HEK293T (cell line): ENCODE results near the gene STOML3.

Source experiments
- CTCF ChIA-PET: fragments of 350-600 bp; formaldehyde crosslinking; extraction: SDS; loops from one replicate; lab custom pipeline; 2021; ENCODE audit warnings: antibody characterized with exemption, inconsistent platforms; lab: Yijun Ruan, JAX
- POLR2A ChIA-PET: fragments of 350-600 bp; formaldehyde crosslinking; extraction: SDS; loops from one replicate; lab custom pipeline; 2020; ENCODE audit warnings: antibody characterized with exemption, inconsistent platforms; lab: Yijun Ruan, JAX
- DNase-seq: peaks from one replicate; pipeline ENCODE4 v3.0.0; 2012; ENCODE audit warnings: mixed read lengths; ENCODE audit errors: extremely low spot score
- ARNT ChIP-seq: fragments of 450-650 bp; IDR thresholded peaks from 2 replicates; pipeline ENCODE4 v1.6.1; 2017; ENCODE audit warnings: mild to moderate bottlenecking
- BHLHE40 ChIP-seq: fragments of 450-650 bp; IDR thresholded peaks from 2 replicates; pipeline ENCODE4 v1.6.1; 2016; ENCODE audit warnings: mild to moderate bottlenecking, moderate library complexity, borderline replicate concordance
- CTBP1 ChIP-seq: fragments of 450-650 bp; IDR thresholded peaks from 2 replicates; pipeline ENCODE4 v1.6.1; 2016; ENCODE audit warnings: borderline replicate concordance
- ELF4 ChIP-seq: fragments of 450-650 bp; IDR thresholded peaks from 2 replicates; pipeline ENCODE4 v1.6.1; 2017; ENCODE audit warnings: antibody characterized with exemption
- FOXA1 ChIP-seq: fragments of 450-650 bp; IDR thresholded peaks from 2 replicates; pipeline ENCODE4 v1.6.1; 2016; ENCODE audit warnings: mild to moderate bottlenecking
- FOXK2 ChIP-seq: fragments of 450-650 bp; IDR thresholded peaks from 2 replicates; pipeline ENCODE4 v1.6.1; 2016; ENCODE audit warnings: mild to moderate bottlenecking
- FOXM1 ChIP-seq: fragments of 450-650 bp; IDR thresholded peaks from 2 replicates; pipeline ENCODE4 v1.6.1; 2017; ENCODE audit warnings: mild to moderate bottlenecking, borderline replicate concordance
- HDGF ChIP-seq: fragments of 450-650 bp; IDR thresholded peaks from 2 replicates; pipeline ENCODE4 v1.6.1; 2017; ENCODE audit warnings: antibody characterized with exemption, borderline replicate concordance
- L3MBTL2 ChIP-seq: fragments of 450-650 bp; conservative IDR thresholded peaks from 2 replicates; pipeline ENCODE4 v1.6.1; 2016; ENCODE audit warnings: mild to moderate bottlenecking
- LEF1 ChIP-seq: fragments of 450-650 bp; IDR thresholded peaks from 2 replicates; pipeline ENCODE4 v1.6.1; 2017; ENCODE audit warnings: mild to moderate bottlenecking, borderline replicate concordance
- NFRKB ChIP-seq: fragments of 450-650 bp; IDR thresholded peaks from 2 replicates; pipeline ENCODE4 v1.6.1; 2016; ENCODE audit warnings: mild to moderate bottlenecking, moderate library complexity
- PKNOX1 ChIP-seq: fragments of 450-650 bp; IDR thresholded peaks from 2 replicates; pipeline ENCODE4 v1.6.1; 2016
- SP1 ChIP-seq: fragments of 450-650 bp; IDR thresholded peaks from 2 replicates; pipeline ENCODE4 v1.6.1; 2017
- SUZ12 ChIP-seq: fragments of 450-650 bp; IDR thresholded peaks from 2 replicates; pipeline ENCODE4 v1.6.1; 2016; ENCODE audit warnings: mild to moderate bottlenecking
- TARDBP ChIP-seq: fragments of 450-650 bp; IDR thresholded peaks from 2 replicates; pipeline ENCODE4 v1.6.1; 2016
- ZNF384 ChIP-seq: fragments of 450-650 bp; IDR thresholded peaks from 2 replicates; pipeline ENCODE4 v1.6.1; 2016

STOML3 gene

GRCh38 chr13:38990693-38991092 is at the start of gene STOML3:
TSS of gene STOML3 (minus strand) at chr13:38990831. CDS start at chr13:38990721, 110 bp downstream.
- POLR2A ChIA-PET, result no interaction called here
- DNase-seq, result peak; percentile 12
- TF ChIP-seq L3MBTL2 (no peak), BHLHE40 (no peak)
- CTCF ChIA-PET, result no interaction called here

- no peak for DNase-seq
- POLR2A ChIA-PET, result no interaction called here
- CTCF ChIA-PET, result no interaction called here
- no peak for TF ChIP-seq PKNOX1
- no peak for TF ChIP-seq SP1
- no peak for TF ChIP-seq SUZ12
- TF ChIP-seq TARDBP, result no peak
- no peak for TF ChIP-seq BHLHE40
- TF ChIP-seq L3MBTL2, result no peak
- no peak for TF ChIP-seq FOXM1
- no peak for TF ChIP-seq FOXK2
- no peak for TF ChIP-seq LEF1
- no peak for TF ChIP-seq ELF4
- no peak for TF ChIP-seq ARNT
- TF ChIP-seq CTBP1, result no peak
These were observed 49.6 kb upstream of the STOML3 start for GRCh38 chr13:39040206-39040605.

- CTCF ChIA-PET, result no interaction called here
- POLR2A ChIA-PET, result no interaction called here
- TF ChIP-seq LEF1 (no peak), ZNF384 (no peak), NFRKB (no peak), FOXK2 (no peak), L3MBTL2 (no peak), ELF4 (no peak), PKNOX1 (no peak), FOXA1 (no peak), SP1 (no peak), TARDBP (no peak)
- DNase-seq, result no peak
These were observed 48.4 kb upstream of the STOML3 start for GRCh38 chr13:39039041-39039440.

GRCh38 chr13:39038569-39039030 is 48.0 kb upstream of the STOML3 start:
- ChIA-PET CTCF (no interaction called here), POLR2A (interaction anchor here (1.8 kb wide), 1 partner anchor 9 kb away, joined by 4 read pairs; no protein-coding TSS in a partner anchor)
- TF ChIP-seq BHLHE40 (no peak), TARDBP (no peak), ZNF384 (no peak), L3MBTL2 (peak; percentile 66; the same call in 1 of the 2 replicates), SUZ12 (no peak)
- no peak for DNase-seq

GRCh38 chr13:39037880-39038568 is 47.4 kb upstream of the STOML3 start, which contains the start of the genes NHLRC3 and PROSER1:
TSS of gene NHLRC3 (plus strand) at chr13:39038456. CDS start at chr13:39038640, 184 bp downstream.
TSS of gene PROSER1 (minus strand) at chr13:39038089. CDS start at chr13:39037242, 847 bp downstream.
- POLR2A ChIA-PET, result interaction anchor here (0.9 to 1.8 kb wide), 4 partner anchors 8 to 351 kb away, joined by 3 to 4 read pairs (median 4); partner anchors contain the start of gene FREM2

GRCh38 chr13:39037410-39037879 is 46.8 kb upstream of the STOML3 start:
- ChIA-PET POLR2A (interaction anchor here (0.6 to 1.8 kb wide), 5 partner anchors 9 to 1723 kb away, joined by 3 to 4 read pairs (median 3); partner anchors contain the start of gene FREM2), CTCF (interaction anchor here (0.5 kb wide), 1 partner anchor 841 kb away, joined by 3 read pairs; no protein-coding TSS in a partner anchor)
- DNase-seq, result peak; percentile 9
- TF ChIP-seq SUZ12 (no peak), NFRKB (no peak), FOXK2 (no peak), ZNF384 (no peak), FOXM1 (no peak), L3MBTL2 (no peak), SP1 (no peak), ARNT (no peak), CTBP1 (no peak), LEF1 (no peak)

More at GRCh38 chr13:39037880-39038568, 47.4 kb upstream of the STOML3 start, which contains the start of the genes NHLRC3 and PROSER1:
- DNase-seq, result peak; percentile 60
- CTCF ChIA-PET, result no interaction called here
- TF ChIP-seq PKNOX1 (no peak), ELF4 (0 out of 2 replicates have a peak, but pooled peaks have one; percentile 19), SP1 (no peak), SUZ12 (no peak), CTBP1 (peak; percentile 68; the same call in 1 of the 2 replicates), FOXM1 (peak; percentile 89; the same call in 1 of the 2 replicates), L3MBTL2 (peak; percentile 99), HDGF (no peak), ZNF384 (no peak), FOXK2 (no peak), ARNT (no peak)
